H1 (cell line): Measurements from ENCODE around the gene TPPP3. TPM values are rescaled to one million over a fixed set of nuclear protein-coding genes. Genes with fewer than 3 reads are reported as not detected.

Source experiments
- ASH2L ChIP-seq: fragments of 200-600, 300-600 bp; sonication (generic); IDR thresholded peaks from one replicate; pipeline ENCODE4 v1.7.1; 2017; ENCODE audit warnings: low read length
- CBX8 ChIP-seq: fragments of 300-800, 300-1000 bp; sonication (generic); IDR thresholded peaks from 2 replicates; pipeline ENCODE4 v1.7.1; 2016; ENCODE audit warnings: low read depth, low read length, borderline replicate concordance
- CHD7 ChIP-seq: fragments of 300-600 bp; sonication (generic); IDR thresholded peaks from 2 replicates; pipeline ENCODE4 v1.7.1; 2012; ENCODE audit warnings: low read length, moderate library complexity, mild to moderate bottlenecking, inconsistent platforms; ENCODE audit not compliant: insufficient replicate concordance
- FOSL1 ChIP-seq: IDR thresholded peaks from 2 replicates; pipeline ENCODE4 v1.6.1; 2011; ENCODE audit warnings: mild to moderate bottlenecking, low read depth, low read length, moderate library complexity; ENCODE audit not compliant: insufficient read depth
- MAFK ChIP-seq: IDR thresholded peaks from 2 replicates; pipeline ENCODE4 v1.6.1; 2012; ENCODE audit warnings: low read depth, mild to moderate bottlenecking, improper control_type of control experiment, low read length
- RXRA ChIP-seq: IDR thresholded peaks from 2 replicates; pipeline ENCODE4 v1.6.1; 2011; ENCODE audit warnings: low read depth, mild to moderate bottlenecking, low read length, moderate library complexity; ENCODE audit not compliant: insufficient read depth
- SIRT6 ChIP-seq: IDR thresholded peaks from one replicate; pipeline ENCODE4 v1.7.1; 2012; ENCODE audit warnings: low read length, inconsistent platforms
- TAF1 ChIP-seq: IDR thresholded peaks from 2 replicates; pipeline ENCODE4 v1.6.1; 2011; ENCODE audit warnings: mild to moderate bottlenecking, low read depth, low read length
- TCF12 ChIP-seq: IDR thresholded peaks from 2 replicates; pipeline ENCODE4 v1.6.1; 2011; ENCODE audit warnings: low read depth, mild to moderate bottlenecking, low read length
- polyA plus RNA-seq, 7 experiments: library from polyadenylated mRNA; depleted of rRNA in 3 of 7; stranded (reverse) in 5 of 7; unstranded in 2 of 7; fragments of >200 nt in 5 of 7; fragments of 200-250 nt in 2 of 7; gene quantifications; 1 replicate in 5 of 7; 2 replicates in 1 of 7; 4 replicates in 1 of 7; pipeline versions ENCODE4 v1.2.1 to v1.2.3, GENCODE V29; 2011 to 2013; ENCODE audit warnings: missing spikeins in 2 of 7, mixed read lengths in 2 of 7
- total RNA-seq: library from RNA; stranded (reverse); fragmentation: NEBNext Ultra II Directional; extraction: Animal tissue kit (Norgen Biotek cat#: 25700); gene quantifications from 2 replicates; pipeline ENCODE4 v1.2.1, GENCODE V29; 2021
- TF ChIP-seq, protein P1 (sequence below): IDR thresholded peaks from 2 replicates; pipeline ENCODE4 v1.6.1; 2011; ENCODE audit warnings: low read depth, mild to moderate bottlenecking, low read length; ENCODE audit not compliant: insufficient read depth

TPPP3 gene
- total and polyA plus RNA-seq, 2 of the 8 experiments (the other 6 are each of a cell fraction or from before 2014, with no cell fraction given), result 0.77 to 1.0 TPM

GRCh38 chr16:67396159-67397035 is 3.1 kb upstream of the TPPP3 start (continued):
- TF ChIP-seq CHD7, result no peak
- TF ChIP-seq, protein P1, sequence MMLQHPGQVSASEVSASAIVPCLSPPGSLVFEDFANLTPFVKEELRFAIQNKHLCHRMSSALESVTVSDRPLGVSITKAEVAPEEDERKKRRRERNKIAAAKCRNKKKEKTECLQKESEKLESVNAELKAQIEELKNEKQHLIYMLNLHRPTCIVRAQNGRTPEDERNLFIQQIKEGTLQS, result no peak
- TF ChIP-seq CBX8, result no peak
- TF ChIP-seq FOSL1, result no peak
- no peak for TF ChIP-seq TCF12
- TF ChIP-seq SIRT6, result no peak
- TF ChIP-seq TAF1, result no peak
- TF ChIP-seq RXRA, result no peak
- no peak for TF ChIP-seq ASH2L
- no peak for TF ChIP-seq MAFK
